8988T (cell line): ENCODE measurements around the gene ROGDI.
A peak's percentile ranks its signal among the peaks of the same experiment; 100 is the strongest.

ENCODE experiments used
- DNase-seq: peaks from one replicate; pipeline ENCODE4 v3.0.0; 2011

Gene ROGDI

GRCh38 chr16:4813251-4814003, 11.0 kb upstream of the ROGDI start:
- DNase-seq, result no peak

- no peak for DNase-seq
Observed at GRCh38 chr16:4811773-4812172, 9.3 kb upstream of the ROGDI start.

GRCh38 chr16:4811242-4811641, 8.8 kb upstream of the ROGDI start:
- DNase-seq, result no peak

GRCh38 chr16:4806280-4806679, 3.8 kb upstream of the ROGDI start:
- DNase-seq, result no peak

- no peak for DNase-seq
Observed at GRCh38 chr16:4805231-4805630, 2.8 kb upstream of the ROGDI start.

- DNase-seq, result no peak
Observed at GRCh38 chr16:4803898-4804762, 1.7 kb upstream of the ROGDI start.

- no peak for DNase-seq
Observed at GRCh38 chr16:4803401-4803844, 990 bp upstream of the ROGDI start.

GRCh38 chr16:4802659-4803287, 340 bp upstream of the ROGDI start:
- DNase-seq, result peak; percentile 79

GRCh38 chr16:4801051-4801961, 1.1 kb downstream of the ROGDI start:
- no peak for DNase-seq

- no peak for DNase-seq
Observed at GRCh38 chr16:4800290-4801041, 2.0 kb downstream of the ROGDI start.

- DNase-seq, result no peak
Observed at GRCh38 chr16:4799171-4799855, 3.1 kb downstream of the ROGDI start.

- no peak for DNase-seq
Observed at GRCh38 chr16:4798456-4798855, 4.0 kb downstream of the ROGDI start.

- DNase-seq, result no peak
Observed at GRCh38 chr16:4797805-4798252, 4.6 kb downstream of the ROGDI start.

- DNase-seq, result no peak
Observed at GRCh38 chr16:4796982-4797804, 5.2 kb downstream of the ROGDI start.

GRCh38 chr16:4795828-4796572, 6.4 kb downstream of the ROGDI start:
- no peak for DNase-seq

- DNase-seq, result no peak
Observed at GRCh38 chr16:4795181-4795827, 7.1 kb downstream of the ROGDI start, which contains the start of gene SMIM22. TSS of gene SMIM22 (plus strand) at chr16:4795369. CDS start at chr16:4795735, 366 bp downstream.

GRCh38 chr16:4792951-4793513, 9.4 kb downstream of the ROGDI start:
- no peak for DNase-seq

GRCh38 chr16:4790871-4791270, 11.6 kb downstream of the ROGDI start:
- DNase-seq, result no peak
